ENCODE data around the gene CDC25B. TPM values are rescaled to one million over a fixed set of nuclear protein-coding genes. Genes with fewer than 3 reads are reported as not detected.

The CDC25B gene
- total RNA-seq, 2 experiments from 2014 or later, result 58.6 to 58.8 TPM

DNA sequence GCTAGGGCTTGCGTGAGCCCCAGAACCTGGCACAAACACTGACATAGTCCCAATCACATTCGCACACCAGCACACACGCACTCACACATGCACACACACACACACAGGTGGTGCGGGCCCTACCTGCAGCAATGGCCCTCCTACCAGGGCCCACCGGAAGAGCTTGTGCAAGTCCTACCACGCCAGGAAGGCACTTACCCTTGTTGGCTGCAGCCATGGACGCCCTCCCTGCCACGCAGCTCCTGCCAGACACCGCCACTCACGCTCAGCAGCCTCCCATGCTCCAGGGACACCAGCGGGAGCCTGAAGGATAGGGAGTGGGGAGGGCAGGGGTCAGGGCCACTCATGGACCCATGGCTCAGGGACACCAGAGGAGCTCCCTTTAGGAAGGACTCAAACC, 36.2 kb upstream of the CDC25B start:
- POLR2A ChIA-PET, result no interaction called here
- CTCF ChIA-PET, result interaction anchor here (1.0 to 2.3 kb wide), 2 partner anchors 9 to 25 kb away, joined by 3 to 7 read pairs; no protein-coding TSS in a partner anchor

- CTCF ChIA-PET, result interaction anchor here (0.6 to 1.3 kb wide), 3 partner anchors 13 to 94 kb away, joined by 3 to 5 read pairs (median 5); no protein-coding TSS in a partner anchor
- POLR2A ChIA-PET, result no interaction called here
Measured at GRCh38 chr20:3760655-3761348, 35.3 kb upstream of the CDC25B start.

DNA sequence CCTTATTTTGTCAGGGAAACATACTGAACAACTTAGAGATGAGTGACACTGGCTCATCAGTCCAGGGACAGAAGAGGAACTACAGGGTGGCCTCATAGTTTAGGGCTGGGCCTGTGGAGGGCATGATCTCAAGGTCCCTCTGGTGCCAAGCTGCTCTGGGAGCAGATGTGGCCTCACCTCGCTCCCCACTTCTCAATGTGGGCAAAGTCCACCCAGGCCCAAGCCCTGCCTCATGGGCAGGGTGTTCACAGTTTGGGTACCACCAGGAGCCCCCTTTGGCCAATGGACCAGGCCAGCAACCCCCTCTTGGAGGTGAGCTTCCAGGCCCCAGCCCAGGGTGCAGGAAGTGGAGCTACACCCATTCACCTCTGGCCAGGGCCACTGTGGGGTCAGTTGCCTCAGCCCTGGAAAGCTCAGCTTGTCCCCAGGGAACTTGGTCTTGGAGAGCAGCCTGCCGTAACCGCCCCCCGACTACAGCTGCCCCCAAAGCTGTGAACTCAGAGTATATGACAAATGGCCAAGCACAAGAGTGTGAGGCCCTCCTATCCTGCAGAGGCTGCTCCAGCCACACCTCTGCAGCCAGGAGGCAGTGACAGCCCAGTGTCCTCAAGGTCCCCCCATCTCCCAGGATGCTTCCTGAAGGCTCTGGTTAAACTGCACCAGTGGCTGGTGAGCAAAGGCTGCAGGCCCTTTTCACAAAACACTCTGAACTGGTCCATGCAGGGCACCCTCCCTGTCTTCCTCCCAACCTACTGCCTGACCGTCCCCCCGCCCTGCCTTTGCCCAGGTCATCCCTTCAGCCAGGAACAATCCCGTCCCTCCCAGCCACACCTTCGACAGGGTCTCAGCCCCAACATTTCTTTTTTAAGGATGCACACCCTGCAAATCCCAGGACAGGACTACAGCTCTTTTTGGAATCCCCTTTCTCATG, 32.2 kb upstream of the CDC25B start:
- ChIA-PET CTCF (interaction anchor here (1.1 to 1.2 kb wide), 3 partner anchors 14 to 321 kb away, joined by 3 to 4 read pairs (median 3); no protein-coding TSS in a partner anchor), POLR2A (no interaction called here)

DNA sequence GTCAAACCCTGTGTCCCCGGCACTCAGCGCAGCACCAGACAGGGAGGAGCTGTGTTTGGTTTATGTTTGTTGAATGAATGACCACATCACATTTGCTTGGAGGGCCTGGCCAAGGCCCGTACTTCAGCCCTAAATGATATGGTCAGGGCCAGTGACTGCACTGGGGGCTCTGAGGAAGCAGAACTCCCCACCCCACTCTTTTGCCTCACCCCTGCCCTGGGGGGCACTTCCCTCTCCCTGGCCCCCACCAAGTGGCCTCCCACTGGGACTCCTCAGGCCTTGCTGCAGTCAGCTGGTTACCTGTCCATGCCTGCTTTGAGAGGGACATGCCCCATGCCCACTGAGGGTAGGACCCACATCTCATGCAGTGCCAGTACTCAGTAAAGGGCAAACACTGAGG, 31.5 kb upstream of the CDC25B start:
- POLR2A ChIA-PET, result no interaction called here
- CTCF ChIA-PET, result interaction anchor here (1.1 to 1.3 kb wide), 3 partner anchors 15 to 320 kb away, joined by 3 read pairs; no protein-coding TSS in a partner anchor

- ChIA-PET CTCF (interaction anchor here (0.5 to 1.4 kb wide), 5 partner anchors 12 to 735 kb away, joined by 3 to 5 read pairs (median 4); no protein-coding TSS in a partner anchor), POLR2A (interaction anchor here (1.6 kb wide), 1 partner anchor 14 kb away, joined by 4 read pairs; no protein-coding TSS in a partner anchor)
Measured at GRCh38 chr20:3765171-3765882, 30.8 kb upstream of the CDC25B start.

DNA sequence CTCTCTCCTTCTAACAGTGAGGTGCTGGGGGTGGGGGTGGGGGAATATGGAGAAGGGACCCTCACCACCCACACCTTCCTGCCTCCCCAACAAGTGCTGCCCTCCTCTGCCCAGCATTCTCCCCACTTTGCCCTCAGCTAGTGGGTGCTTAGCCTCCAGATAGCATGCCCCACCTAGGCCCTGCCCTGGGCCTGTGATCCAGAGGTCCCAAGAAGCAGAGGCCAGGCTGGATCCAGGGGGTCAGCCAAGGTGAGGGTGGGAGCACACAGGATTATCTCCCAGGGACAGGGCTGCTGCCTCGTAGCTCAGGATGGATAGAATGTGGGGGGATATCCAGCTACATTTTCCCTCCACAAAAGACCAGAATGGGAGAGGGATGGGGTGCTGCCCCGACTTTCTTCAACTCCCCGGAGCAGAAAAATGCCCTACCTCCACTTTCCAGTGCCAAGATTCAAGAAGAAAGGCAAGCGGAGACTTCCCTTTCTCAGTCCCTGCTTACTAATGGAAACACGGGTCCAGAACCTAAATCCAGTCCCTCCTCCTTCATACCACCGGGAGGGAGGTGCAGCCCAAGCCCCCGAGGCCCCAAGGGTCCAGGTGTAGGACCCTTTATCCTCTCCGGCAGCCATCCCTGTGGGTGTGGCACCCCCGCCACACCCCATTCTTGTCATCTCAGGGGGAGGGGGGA, 29.5 kb upstream of the CDC25B start:
- CTCF ChIA-PET, result interaction anchor here (1.4 to 2.2 kb wide), 3 partner anchors 13 to 54 kb away, joined by 5 to 18 read pairs (median 7); partner anchors contain the start of gene AP5S1
- POLR2A ChIA-PET, result interaction anchor here (0.5 to 2.4 kb wide), 4 partner anchors 15 to 87 kb away, joined by 3 to 9 read pairs (median 5); partner anchors contain the start of genes CDC25B and CENPB

DNA sequence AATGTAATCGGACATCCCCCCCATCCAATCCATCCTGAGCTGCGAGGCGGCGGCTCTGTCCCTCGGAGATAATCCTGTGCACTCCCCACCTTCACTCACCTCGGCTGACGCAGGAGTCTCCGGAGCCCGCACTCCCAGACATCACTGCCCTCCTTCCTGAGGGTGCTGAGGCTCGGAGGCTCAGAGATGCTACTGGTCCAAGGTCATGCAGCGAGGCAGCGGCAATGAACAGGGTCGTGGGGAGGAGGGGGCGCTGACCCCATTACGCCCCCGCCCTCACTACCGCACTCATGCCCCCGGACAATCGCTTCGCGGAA, 29.0 kb upstream of the CDC25B start:
- ChIA-PET CTCF (interaction anchor here (1.2 to 2.2 kb wide), 6 partner anchors 12 to 53 kb away, joined by 4 to 18 read pairs (median 6); partner anchors contain the start of genes AP5S1 and CENPB), POLR2A (interaction anchor here (0.7 to 2.4 kb wide), 6 partner anchors 12 to 1359 kb away, joined by 3 to 13 read pairs (median 6); partner anchors contain the start of genes AP5S1, CDC25B, CDS2 and CENPB)

GRCh38 chr20:3767427-3768341, 28.4 kb upstream of the CDC25B start, which contains the start of gene ADISSP:
Gene ADISSP, minus strand, starts transcription at chr20:3767753. Its CDS starts 7,653 bp downstream, at chr20:3760100.
- ChIA-PET POLR2A (interaction anchor here (0.6 to 2.4 kb wide), 11 partner anchors 11 to 1359 kb away, joined by 3 to 15 read pairs (median 5); partner anchors contain the start of genes AP5S1, CDC25B, CDS2 and CENPB), CTCF (interaction anchor here (0.6 to 2.2 kb wide), 14 partner anchors 9 to 457 kb away, joined by 3 to 18 read pairs (median 4); partner anchors contain the start of genes AP5S1, CDC25B, CENPB and MAVS)

DNA sequence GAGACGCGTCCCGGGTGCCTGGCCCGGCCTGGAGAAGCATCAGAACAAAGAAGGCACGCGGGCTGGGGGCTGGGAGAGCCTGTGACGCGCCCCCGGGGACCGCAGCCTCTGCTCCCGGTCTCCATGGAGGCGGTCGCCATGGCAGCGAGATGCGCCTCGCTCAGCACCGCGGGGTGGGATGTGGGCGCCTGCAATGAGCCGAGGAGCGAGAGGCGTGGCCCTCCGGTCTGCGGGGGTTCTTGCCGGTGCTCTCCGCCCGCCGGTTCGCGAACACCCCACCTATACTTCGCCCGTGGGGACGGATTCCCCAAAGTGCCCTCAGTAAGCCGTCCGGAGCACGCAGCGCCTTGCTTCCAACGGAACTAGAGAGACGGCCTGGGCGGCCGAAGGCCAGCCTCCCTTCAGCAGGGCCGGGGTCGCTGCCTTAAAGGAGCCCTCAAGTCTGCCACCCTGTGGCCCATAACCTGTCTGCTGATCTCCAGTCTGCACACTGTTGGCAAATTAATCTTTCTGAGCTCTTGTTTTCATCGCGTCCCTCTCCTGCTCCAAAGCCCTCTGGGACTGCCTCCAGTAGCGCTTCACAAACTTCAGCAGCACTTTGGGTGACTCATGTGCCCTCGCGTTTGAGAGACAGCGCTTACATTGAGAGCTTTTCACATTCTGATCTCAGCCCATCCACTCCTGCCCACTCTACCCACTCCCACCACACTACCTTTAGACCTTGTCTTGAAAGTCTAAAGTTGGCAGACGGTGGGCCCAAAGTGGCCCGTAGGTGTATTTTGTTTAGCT, 27.6 kb upstream of the CDC25B start:
- ChIA-PET POLR2A (interaction anchor here (0.5 to 2.4 kb wide), 9 partner anchors 10 to 1358 kb away, joined by 3 to 13 read pairs (median 5); partner anchors contain the start of genes AP5S1, CDC25B, CDS2 and CENPB), CTCF (interaction anchor here (0.7 to 2.2 kb wide), 20 partner anchors 9 to 317 kb away, joined by 3 to 18 read pairs (median 4); partner anchors contain the start of genes AP5S1, CDC25B, CENPB and MAVS)

GRCh38 chr20:3771552-3772058, 24.5 kb upstream of the CDC25B start:
- POLR2A ChIA-PET, result interaction anchor here (0.6 kb wide), 1 partner anchor 1030 kb away, joined by 3 read pairs; no protein-coding TSS in a partner anchor

DNA sequence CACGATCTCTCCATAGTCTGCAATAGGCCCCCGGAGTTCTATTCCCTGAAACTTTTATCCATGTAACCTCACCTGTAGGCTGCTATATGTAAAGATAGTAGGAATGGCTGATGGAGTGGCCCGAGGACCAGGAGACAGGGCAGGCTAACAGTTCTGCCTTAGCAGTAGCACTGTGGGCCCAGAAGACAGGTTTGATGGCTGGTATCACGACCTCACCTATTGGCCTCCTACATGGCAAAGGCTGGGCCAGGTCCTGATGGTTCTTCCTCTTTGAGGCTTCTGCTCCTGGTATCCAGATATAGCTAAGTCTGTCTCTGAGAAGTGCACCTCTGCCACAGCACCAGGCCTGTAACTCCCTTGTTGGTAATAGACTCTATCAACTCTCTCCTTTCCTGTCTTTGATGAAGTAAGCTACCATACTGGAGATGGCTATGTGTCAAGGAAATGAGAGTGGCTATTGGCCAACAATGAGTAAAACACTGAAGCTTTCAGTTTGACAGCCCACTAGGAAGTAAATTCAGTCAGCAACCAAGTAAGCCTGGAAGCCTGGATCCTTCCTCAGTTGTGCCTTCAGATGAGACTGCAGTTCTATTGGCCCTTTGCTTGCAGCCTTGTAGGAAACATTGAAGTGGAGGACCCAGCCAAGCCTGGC, 20.5 kb upstream of the CDC25B start:
- ChIA-PET CTCF (no interaction called here), POLR2A (no interaction called here)

More at GRCh38 chr20:3771552-3772058, 24.5 kb upstream of the CDC25B start:
- CTCF ChIA-PET, result interaction anchor here (1.0 kb wide), 1 partner anchor 47 kb away, joined by 4 read pairs; no protein-coding TSS in a partner anchor

- POLR2A ChIA-PET, result interaction anchor here (0.7 kb wide), 1 partner anchor 81 kb away, joined by 3 read pairs; no protein-coding TSS in a partner anchor
- CTCF ChIA-PET, result interaction anchor here (0.6 to 2.5 kb wide), 8 partner anchors 8 to 144 kb away, joined by 3 to 15 read pairs (median 6); partner anchors contain the start of genes AP5S1 and CENPB
Measured at GRCh38 chr20:3777381-3777715, 18.8 kb upstream of the CDC25B start.

- POLR2A ChIA-PET, result interaction anchor here (2.0 kb wide), 1 partner anchor 10 kb away, joined by 13 read pairs; the partner anchor contains the start of gene ADISSP
- CTCF ChIA-PET, result interaction anchor here (0.6 to 2.5 kb wide), 9 partner anchors 8 to 143 kb away, joined by 3 to 15 read pairs (median 5); partner anchors contain the start of genes AP5S1 and CENPB
Measured at GRCh38 chr20:3777716-3778629, 18.1 kb upstream of the CDC25B start.

GRCh38 chr20:3778976-3779375, 17.1 kb upstream of the CDC25B start:
- CTCF ChIA-PET, result interaction anchor here (0.8 to 2.5 kb wide), 6 partner anchors 7 to 76 kb away, joined by 3 to 15 read pairs (median 8); partner anchors contain the start of genes ADISSP, AP5S1 and CENPB
- POLR2A ChIA-PET, result interaction anchor here (2.0 kb wide), 1 partner anchor 11 kb away, joined by 13 read pairs; the partner anchor contains the start of gene ADISSP

Data from activated CD8-positive, alpha-beta memory T cell treated with anti-CD3 and anti-CD28 coated beads for 36 hours (primary cell).